HG02884 (cell line): ENCODE data around the gene SLC36A1.
"Not testable (repeated sequence)": the region's sequence is repeated elsewhere in the genome, so short reads cannot be mapped to it uniquely, and the experiment has no call there.

Experiments used
- ATAC-seq: cut with Tn5 transposase; IDR thresholded peaks from one replicate; pipeline ENCODE4 v1.9.1; 2021; ENCODE audit warnings: mild to moderate bottlenecking, moderate library complexity; ENCODE audit not compliant: unreplicated experiment

Gene SLC36A1

DNA sequence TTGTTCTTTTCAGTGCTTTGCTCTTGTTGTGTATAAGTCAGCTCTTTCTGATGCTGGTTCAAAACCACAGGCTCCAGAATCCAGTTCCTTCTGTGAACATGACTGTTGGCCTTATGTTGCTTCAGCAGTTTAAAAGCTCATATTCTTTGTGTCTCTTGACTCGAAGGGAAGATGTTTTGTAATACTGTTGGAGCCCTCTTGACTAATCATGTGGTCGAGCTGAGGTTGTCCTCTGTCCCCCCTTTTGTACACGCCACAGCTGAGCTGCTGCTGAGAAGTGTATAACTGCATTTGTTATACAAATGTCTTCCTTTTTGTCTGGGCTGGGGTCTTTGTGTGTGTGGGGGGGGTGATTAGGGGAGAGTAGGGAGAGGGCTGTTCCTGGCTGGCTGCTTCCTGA, 35.8 kb downstream of the SLC36A1 start:
- no peak for ATAC-seq

DNA sequence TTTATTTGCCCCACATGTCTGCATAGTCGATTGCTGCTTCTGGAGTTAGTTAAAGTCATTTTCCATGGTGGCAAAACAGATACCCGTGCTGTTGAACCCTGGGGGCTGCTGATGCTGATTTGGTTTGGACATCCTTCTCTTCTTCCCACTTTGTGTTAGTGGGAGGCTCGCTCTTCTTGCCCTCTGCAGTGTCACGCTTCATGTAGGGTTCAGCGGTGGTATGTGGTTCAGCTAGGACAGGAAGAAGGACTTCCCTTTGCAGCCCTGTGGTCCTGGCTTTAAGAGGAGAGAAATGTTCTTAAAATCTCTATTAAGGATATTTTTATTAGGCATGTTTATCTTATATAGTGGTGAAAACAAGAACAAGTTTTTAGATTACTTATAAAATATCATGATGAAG, 36.2 kb downstream of the SLC36A1 start:
- no peak for ATAC-seq

DNA sequence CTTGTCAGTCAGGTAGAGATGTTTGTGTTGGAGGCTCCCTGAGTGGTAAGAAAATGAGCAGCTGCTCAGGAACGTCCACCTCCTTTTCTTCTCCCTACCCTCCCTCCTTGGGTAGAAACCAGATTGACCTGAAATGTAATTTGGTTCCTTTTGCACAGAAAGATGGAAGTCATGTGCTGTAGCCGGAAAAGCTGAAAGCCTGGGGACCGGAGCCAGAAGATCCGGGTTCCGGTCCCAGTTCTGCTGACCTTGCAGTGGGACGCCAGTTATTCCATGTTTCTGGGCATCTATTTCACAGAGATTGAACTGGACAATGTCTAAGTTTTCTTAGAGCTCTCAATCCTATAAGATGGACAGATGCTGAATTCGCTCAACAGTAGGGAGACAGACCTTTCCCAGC, 40.1 kb downstream of the SLC36A1 start:
- no peak for ATAC-seq

DNA sequence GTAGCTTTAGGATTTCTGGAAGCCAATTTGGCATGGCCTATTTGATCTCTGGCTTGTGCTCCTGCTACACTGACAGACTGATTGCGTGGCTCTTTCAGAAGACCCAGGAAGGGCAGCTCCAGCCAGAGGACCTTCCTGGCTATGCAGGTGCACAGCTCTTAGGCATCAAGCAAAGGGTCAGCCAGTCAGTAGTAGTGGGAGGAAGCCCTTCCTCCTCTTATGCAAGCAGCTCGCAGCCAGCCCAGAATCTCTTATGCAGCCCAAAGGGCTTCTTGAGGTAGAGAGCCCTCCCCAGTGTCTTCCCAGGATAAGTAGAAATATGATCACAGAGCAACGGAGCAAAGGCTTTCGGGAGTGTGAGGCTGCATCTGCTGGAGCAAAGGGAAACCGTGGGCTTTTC, 43.2 kb downstream of the SLC36A1 start:
- ATAC-seq: no peak

DNA sequence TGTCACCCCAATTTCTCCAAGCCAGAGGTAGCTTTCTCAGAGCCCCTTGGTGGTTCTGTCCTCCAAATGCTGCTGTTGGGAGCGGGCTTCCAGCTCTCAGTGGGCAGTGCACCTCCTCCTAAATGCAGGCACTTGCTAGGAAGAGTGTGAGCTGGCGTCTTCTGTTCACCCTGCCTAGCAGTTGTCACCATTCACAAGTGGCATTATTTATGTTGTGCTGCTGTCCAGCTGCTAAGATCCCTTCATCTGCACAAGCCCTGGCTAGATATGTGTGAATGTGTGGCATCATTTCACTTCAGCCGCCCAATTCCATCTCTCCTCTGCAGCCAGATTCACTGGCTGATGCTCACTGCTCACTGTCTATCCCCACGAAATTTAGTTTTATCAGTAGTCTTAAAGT, 43.7 kb downstream of the SLC36A1 start:
- ATAC-seq: no peak

DNA sequence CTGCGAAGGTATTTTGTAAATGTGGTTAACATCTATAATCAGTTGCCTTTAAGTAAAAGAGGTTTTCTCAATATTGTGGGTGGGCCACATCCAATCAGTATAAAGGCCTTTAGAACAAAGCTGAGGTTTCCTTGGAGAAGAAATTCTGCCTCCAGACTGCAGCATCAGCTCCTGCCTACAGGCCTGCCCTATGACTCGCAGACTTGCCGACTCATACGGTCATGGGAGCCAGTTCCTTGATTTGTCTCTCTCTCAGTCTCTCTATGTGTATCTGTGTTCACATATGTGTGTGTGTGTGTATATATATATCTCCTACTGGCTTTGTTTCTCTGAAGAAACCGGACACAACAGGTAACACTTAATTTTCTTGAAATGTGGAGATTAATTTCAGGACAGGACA, 45.3 kb downstream of the SLC36A1 start:
- no peak for ATAC-seq

DNA sequence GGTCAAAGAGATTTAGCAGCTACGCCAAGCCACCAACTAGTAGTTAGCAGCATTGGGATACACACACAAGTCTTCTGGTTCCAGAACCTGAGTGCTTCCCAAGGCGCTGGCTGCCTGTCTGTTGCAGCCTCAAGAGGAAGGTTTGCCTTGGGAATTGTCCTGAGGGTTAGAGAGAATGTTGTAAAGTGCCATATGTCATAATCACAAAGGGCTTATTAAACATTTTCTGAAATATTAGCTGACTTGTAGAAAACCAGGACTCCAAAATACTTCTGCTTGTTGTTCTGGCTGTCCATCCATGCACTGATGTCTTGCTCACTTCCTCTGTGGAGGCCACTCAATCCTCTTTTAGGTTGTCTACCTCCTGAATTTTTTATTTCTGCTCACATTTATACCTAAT, 46.3 kb downstream of the SLC36A1 start:
- ATAC-seq: no peak

DNA sequence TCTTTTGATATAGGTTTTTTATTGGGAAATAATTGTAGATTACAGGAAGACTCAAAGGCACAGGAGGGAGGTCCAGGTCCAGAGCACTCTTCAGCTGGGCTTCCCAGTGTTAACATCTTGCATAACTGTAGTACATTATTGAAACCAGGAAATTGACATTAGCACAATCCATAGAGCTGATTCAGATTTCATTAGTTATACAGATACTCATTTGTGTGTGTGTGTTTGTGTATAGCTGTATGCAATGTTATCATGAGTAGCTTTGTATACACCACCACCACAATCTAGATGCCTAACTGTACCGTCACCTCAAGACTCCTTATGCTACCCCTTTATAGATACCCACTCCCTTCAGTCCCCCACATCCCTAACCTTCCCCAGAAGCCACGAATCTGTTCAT, 47.9 kb downstream of the SLC36A1 start:
- ATAC-seq: no peak

DNA sequence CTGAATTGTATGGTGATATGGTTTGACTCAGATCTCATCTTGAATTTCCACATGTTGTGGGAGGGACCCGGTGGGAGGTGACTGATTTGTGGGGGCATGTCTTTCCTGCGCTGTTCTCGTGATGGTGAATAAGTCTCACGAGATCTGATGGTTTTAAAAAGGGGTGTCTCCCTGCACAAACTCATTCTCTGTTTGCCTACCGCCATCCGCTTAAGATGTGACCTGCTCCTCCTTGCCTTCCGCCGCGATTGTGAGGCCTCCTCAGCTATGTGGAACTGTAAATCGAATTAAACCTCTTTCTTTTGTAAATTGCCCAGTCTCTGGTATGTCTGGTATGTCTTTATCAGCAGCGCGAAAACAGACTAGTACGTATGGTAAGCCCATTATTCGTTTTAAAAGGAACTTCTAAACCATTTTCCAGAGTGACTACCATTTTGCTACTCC, 48.7 kb downstream of the SLC36A1 start:
- ATAC-seq: no peak

DNA sequence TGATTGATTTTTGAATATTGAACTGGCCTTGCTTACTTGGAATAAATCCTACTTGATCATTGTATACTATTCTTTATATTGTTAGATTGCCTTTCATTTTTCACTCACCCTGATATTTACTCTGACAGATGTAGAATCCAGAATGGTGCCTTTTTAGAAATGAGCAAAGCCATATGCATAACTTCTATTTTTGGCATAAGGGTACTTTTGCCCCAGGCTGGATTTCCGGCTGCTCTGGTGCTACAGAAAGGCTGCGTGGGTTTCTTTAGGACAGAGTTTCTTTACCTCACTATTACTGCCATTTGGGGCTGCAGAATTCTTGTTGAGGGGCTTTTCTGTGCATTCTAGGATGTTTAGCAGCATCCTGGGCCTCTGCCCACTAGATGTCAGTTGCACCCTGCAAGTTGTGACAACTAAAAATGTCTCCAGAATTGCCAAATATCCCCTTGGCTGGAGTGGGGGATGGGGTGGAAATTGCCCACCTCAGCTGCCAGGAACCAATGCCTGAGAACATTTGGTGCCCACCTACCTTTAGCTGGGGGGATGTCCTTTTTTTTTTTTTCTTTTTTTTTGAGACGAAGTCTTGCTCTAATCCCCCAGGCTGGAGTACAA, 50.1 kb downstream of the SLC36A1 start:
- ATAC-seq: no peak

DNA sequence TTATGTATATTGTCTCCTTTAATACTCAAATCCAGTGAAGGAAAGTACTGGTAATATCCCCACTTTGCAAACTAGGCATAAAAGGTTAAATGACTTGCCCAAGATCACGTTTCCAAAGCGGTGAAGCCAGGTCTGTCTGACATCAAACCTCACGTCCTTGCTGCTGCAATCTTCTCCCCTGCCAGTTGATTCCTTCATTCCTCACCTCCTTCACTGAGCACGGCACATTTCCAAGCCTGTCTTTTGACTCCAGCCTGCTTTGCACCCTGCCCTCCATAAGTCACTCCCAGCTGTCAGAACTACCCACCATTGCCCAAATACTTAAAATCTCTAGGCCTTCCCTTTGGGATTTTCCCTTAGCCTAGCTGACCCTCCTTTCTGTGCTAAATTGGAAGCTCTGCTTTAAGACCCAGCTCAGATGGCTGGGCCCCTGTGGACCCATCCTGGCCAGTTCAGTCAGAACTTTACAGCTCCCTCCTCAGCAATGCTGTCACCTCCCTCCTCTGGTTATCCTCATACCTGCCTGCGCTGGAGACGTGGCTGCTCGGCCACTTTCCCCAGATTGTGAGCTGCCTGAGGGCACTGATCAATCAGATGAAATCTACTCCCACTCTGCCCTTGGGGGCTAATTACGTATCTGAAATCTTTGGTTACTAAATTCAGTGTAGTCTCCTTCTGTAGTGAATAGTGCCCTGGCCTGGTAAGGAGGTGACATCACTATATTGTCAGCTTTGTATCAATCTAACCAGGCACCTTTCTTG, 51.2 kb downstream of the SLC36A1 start:
- ATAC-seq: no peak

DNA sequence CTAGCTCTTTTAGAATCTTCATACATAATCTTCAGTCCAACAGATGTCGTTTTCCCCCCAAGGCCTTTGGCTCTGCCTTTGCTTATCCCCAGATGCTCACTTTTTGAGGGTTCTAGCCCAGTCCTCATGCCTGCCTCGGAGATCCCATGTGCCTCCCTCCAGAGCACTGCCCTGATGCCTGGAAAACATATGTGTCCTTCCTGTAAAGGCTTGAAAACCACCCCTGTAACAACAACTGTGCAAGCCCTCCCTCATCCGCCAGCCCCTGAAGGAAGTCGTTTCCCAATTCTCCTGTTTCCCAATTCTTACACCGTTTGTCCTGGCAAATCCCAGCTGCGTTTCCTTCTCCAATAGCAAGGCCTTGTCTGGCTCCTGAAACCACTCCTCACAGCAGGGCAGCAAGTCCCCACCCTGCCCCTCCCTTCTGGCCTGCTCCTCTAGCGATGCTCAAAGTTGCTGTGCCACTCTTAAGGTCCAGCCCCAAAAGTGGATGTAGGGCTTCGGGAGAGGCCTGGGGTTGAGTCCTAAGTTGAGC, 52.2 kb downstream of the SLC36A1 start:
- ATAC-seq: no peak

DNA sequence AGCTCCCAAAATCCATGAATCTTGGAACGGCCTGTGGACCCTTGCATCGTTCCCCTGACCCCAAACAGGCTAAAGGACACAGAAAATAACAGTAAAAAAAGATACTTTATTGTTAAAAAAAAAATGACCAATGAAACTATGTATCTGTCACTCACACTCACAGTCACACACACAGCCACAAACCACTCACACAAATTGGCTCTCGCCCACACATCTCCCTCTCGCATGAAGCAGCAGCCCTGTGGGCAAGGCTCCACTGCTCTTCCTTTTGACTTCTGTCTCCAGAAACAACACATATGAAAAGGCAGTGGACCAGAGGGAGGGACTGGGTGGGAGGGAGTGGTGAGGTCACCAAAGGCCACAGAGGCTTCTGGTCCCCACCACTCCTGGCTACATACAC, 56.6 kb downstream of the SLC36A1 start:
- no peak for ATAC-seq

DNA sequence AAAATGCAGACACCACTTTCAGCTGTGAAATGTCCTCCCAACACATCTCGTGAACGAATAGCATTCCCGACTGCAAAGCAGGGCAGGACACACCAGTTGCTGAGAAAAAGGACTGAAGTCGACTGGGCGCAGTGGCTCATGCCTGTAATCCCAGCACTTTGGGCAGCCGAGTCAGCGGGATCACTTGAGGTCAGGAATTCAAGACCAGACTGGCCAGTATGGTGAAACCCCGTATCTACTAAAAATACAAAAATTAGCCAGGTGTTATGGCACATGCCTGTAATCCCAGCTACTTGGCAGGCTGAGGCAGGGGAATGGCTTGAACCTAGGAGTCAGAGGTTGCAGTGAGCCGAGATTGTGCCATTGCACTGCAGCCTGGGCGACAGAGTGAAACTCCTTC, 60.9 kb downstream of the SLC36A1 start:
- not testable (repeated sequence) for ATAC-seq

DNA sequence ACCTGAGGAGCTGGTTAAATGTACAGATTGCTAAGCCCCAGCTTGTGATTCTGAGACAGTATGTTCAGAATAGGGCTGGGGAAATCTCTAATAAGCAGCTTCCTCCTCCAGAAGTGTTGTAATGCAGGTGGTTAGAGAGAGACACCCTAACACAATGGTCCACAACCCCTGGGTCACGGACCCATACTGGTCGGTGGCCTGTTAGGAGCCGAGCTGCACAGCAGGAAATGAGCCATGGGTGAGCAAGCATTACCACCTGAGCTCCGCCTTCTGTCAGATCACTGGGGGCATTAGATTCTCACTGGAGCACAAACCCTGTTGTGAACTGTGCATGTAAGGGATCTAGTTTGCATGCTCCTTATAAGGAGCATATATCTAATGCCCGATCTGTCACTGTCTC, 61.8 kb downstream of the SLC36A1 start:
- ATAC-seq: no peak

DNA sequence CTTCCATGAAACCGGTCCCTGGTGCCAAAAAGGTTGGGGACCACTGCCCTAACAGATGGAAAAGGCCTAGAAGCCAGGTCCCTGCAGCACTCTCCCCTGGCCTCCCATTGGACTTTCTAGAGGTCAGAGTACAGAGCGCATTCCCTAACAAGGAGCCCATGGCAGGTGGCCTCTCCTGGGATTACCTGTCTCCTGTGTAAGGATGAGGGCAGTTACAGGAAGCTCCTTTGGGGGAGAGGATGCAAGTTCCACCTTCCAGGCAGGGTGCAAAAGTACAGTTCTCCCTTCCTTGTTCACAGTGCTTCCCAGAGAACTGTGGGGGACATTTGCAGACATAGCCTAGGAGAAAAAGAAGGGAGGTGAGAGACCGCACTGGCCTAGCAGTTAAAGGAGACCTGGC, 62.4 kb downstream of the SLC36A1 start:
- no peak for ATAC-seq

DNA sequence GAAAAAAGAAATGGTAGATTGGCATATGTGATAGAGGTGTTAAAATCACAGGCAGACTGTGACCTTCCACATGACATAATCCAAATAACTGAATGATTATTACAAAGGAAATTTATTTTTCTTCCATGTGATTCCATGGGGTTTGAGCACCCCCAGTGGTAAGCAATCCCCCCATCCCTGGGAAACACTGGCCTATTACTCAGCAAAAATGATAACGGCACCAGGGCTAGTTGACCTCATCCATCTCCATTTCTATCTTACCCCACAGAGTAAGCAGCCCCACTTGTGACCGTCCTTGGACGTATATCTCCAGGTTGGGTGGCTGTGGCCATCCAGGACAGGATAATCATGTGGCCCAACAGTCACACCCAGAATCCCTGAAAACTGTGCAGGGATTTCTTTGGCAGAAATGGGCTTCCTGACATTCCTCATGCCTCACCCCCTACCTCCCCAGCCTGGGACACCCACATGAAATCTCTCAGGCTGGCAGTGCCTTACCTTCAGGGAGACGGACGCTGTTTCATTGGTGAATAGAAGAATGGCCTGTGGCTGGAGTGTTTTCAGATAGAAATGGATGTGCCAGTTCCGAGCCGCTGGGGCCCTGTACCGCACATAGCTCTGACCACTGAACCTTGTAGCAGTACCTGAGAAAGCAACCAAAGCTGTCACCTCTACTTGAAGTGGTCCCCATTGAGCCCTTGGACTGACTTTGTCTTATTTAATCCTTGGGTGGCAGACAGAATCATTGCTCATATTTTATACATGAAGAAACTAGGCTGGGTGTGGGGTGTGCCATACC, 69.9 kb downstream of the SLC36A1 start:
- ATAC-seq: no peak

DNA sequence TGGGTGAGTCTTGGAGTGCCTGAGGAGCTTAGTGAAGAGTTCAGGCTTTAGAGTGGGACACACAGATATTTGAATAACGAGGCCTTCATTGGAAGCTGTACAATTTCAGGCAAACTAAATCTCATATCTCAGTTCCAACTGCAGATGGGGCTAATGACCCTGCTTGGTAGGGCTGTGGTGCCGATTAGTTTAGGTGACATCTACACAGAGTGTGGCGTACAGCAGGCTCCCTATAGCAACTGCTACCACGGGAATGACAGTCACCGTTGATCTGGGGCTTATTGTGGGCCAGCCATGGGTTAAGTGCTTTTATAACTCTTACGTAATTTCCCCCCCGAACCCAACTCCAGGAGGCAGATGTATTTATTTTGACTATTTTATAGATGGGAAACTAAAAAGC, 72.9 kb downstream of the SLC36A1 start:
- ATAC-seq: no peak

DNA sequence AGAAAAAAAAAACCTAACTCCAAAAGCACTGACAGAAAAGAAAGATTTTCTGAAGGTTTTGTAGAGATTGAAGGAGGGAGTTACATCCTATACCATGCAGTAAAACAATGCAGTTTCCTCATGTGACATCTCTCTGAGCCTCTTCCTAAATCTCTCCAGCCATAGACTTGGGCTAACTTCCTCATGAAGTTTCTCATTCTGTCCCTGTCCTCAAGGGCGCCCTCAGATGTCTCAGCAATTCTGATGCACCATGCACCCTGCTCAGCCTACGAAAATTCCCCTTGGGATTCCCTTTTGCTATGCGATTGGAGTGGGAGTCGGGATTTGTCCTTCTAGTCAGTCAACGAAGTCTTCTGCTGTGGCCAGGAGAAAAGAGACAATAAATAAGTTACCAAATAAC, 74.8 kb downstream of the SLC36A1 start:
- no peak for ATAC-seq

DNA sequence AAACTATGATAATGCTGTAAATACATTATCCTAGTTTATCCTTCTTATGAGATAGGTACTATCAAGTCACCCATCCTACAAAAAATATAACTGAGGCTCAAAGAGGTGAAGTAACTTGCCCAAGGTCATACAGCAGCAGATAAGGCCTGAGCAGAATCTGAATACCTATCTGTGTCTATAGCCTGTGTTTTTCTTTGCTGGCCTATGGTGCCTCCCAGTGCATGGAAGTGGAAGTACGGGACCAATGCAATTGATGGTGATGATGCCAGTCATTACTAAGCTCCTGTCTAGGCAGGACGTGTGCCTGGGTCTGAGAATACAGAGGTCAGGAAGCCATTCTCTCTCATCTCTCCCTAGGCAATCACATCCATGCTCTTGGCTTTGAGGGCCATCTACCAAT, 75.9 kb downstream of the SLC36A1 start:
- peak; percentile 96 for ATAC-seq

DNA sequence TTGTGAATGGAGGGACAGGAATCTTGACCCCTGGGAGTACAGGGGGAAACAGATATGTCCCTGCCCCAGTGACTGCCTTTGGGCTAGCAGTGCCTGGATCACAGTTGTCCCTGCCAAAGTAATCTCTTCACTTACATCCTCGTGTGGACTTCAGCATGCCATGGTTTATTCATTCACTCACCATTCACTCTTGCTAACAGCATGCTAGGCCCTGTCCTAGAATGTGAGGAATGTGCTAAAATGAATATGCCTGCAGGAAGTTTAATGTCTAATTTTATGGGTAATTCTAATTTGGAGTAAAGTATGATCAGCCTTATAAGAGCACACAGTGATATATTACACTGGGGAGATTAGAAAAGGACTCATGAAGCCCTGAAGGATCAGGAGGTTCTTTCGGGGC, 80.8 kb downstream of the SLC36A1 start:
- ATAC-seq: no peak

DNA sequence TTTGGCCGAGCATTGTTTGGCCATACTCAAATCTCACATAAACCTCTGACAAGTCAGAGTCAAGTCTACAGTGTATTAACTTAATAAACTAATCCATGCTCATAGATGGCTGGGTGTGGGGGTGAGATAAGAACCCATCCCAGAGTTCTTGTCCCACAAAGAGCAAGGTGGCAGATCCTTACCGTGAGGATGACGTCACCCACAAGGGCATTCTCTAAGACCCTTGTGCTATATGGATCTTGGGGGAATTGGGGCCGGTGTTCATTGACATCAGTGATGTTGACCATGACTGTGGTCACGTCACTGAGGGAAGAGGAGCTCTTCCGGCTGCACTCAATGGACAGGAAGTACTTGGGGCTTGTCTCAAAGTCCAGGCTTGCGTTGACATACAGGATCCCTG, 81.6 kb downstream of the SLC36A1 start:
- ATAC-seq: no peak
